GM08714 (cell line): ENCODE results near the gene ZNF90.
A peak's percentile ranks its signal among the peaks of the same experiment; 100 is the strongest.
"Not testable (repeated sequence)": the region's sequence is repeated elsewhere in the genome, so short reads cannot be mapped to it uniquely, and the experiment has no call there.

ENCODE experiments used
- H3K4me3 ChIP-seq: fragments of 200-500 bp; sonication (Bioruptor generic); 2 replicates; pipeline ENCODE4 v1.5.1; 2014; ENCODE audit warnings: mild to moderate bottlenecking, low read length, inconsistent platforms
- ZNF274 ChIP-seq: IDR thresholded peaks from 2 replicates; pipeline ENCODE4 v1.6.1; 2012; ENCODE audit warnings: mild to moderate bottlenecking, low read depth, low read length

ZNF90 gene

GRCh38 chr19:20077791-20078463 lies at the start of gene ZNF90:
ZNF90 (plus strand) TSS chr19:20078000; CDS start chr19:20078133, 133 bp downstream.
- H3K4me3 ChIP-seq = peak within 1 kb of the TSS; percentile 73; the same call in 1 of the 2 replicates
- no peak for TF ChIP-seq ZNF274

- H3K4me3 ChIP-seq = no peak overlapping the region
- no peak for TF ChIP-seq ZNF274
Measured at GRCh38 chr19:20028611-20029010, 49.2 kb upstream of the ZNF90 start.

- no peak for TF ChIP-seq ZNF274
Measured at GRCh38 chr19:20035935-20036334, 41.9 kb upstream of the ZNF90 start.

GRCh38 chr19:20038358-20039202 lies 39.2 kb upstream of the ZNF90 start:
- H3K4me3 ChIP-seq = peak overlapping the region; percentile 54; the same call in 1 of the 2 replicates
- no peak for TF ChIP-seq ZNF274

More at GRCh38 chr19:20035935-20036334, 41.9 kb upstream of the ZNF90 start:
- no peak overlapping the region for H3K4me3 ChIP-seq

GRCh38 chr19:20039203-20039723 lies 38.5 kb upstream of the ZNF90 start, which contains the start of gene ZNF682:
ZNF682 (minus strand) TSS chr19:20039505; CDS start chr19:20039345, 160 bp downstream.
- no peak for TF ChIP-seq ZNF274
- H3K4me3 ChIP-seq = peak within 1 kb of the TSS; percentile 54; the same call in 1 of the 2 replicates

GRCh38 chr19:20044663-20045062 lies 33.1 kb upstream of the ZNF90 start:
- no peak for TF ChIP-seq ZNF274
- H3K4me3 ChIP-seq = no peak overlapping the region

GRCh38 chr19:20045742-20046141 lies 32.1 kb upstream of the ZNF90 start:
- not testable (repeated sequence) for H3K4me3 ChIP-seq

- H3K4me3 ChIP-seq = peak overlapping the region; percentile 59; the same call in 1 of the 2 replicates
- no peak for TF ChIP-seq ZNF274
Measured at GRCh38 chr19:20051841-20052768, 25.7 kb upstream of the ZNF90 start.

- H3K4me3 ChIP-seq = not testable (repeated sequence)
Measured at GRCh38 chr19:20058738-20059137, 19.1 kb upstream of the ZNF90 start.

GRCh38 chr19:20060282-20060681 lies 17.5 kb upstream of the ZNF90 start:
- H3K4me3 ChIP-seq = no peak overlapping the region

GRCh38 chr19:20066861-20067260 lies 10.9 kb upstream of the ZNF90 start:
- TF ChIP-seq ZNF274 = no peak
- H3K4me3 ChIP-seq = no peak overlapping the region

More at GRCh38 chr19:20060282-20060681, 17.5 kb upstream of the ZNF90 start:
- TF ChIP-seq ZNF274 = no peak

- no peak overlapping the region for H3K4me3 ChIP-seq
- TF ChIP-seq ZNF274 = no peak
Measured at GRCh38 chr19:20067943-20068342, 9.9 kb upstream of the ZNF90 start.

- H3K4me3 ChIP-seq = not testable (repeated sequence)
Measured at GRCh38 chr19:20068559-20068958, 9.2 kb upstream of the ZNF90 start.

GRCh38 chr19:20070691-20071090 lies 7.1 kb upstream of the ZNF90 start:
- no peak for TF ChIP-seq ZNF274

GRCh38 chr19:20072936-20073335 lies 4.9 kb upstream of the ZNF90 start:
- no peak overlapping the region for H3K4me3 ChIP-seq
- TF ChIP-seq ZNF274 = no peak

More at GRCh38 chr19:20070691-20071090, 7.1 kb upstream of the ZNF90 start:
- no peak overlapping the region for H3K4me3 ChIP-seq
